B cell (primary cell): ENCODE measurements around the gene MAML3.

Experiments
- CTCF ChIP-seq: fragments of 200-600 bp; IDR thresholded peaks from one replicate; pipeline ENCODE4 v1.8.0; 2022; ENCODE audit warnings: antibody characterized with exemption, mild to moderate bottlenecking
- EZH2 ChIP-seq: IDR thresholded peaks from 2 replicates; pipeline ENCODE4 v1.6.1; 2012; ENCODE audit warnings: borderline replicate concordance, low read depth, mild to moderate bottlenecking, moderate library complexity, low read length; ENCODE audit not compliant: insufficient read depth, poor library complexity, severe bottlenecking

GRCh38 chr4:139934708-139935195 lies 219.2 kb downstream of the MAML3 start:
- TF ChIP-seq CTCF (no peak), EZH2 (no peak)
